Stomach smooth muscle (tissue), 2 donors: ENCODE data around the gene APOD.
"Not testable (repeated sequence)": the region's sequence is repeated elsewhere in the genome, so short reads cannot be mapped to it uniquely, and the experiment has no call there.

Experiments
- H3K27ac ChIP-seq: one replicate; pipeline ENCODE4 v1.7.0; 2013; ENCODE audit warnings: mild to moderate bottlenecking, low read length, inconsistent platforms
- H3K27me3 ChIP-seq, 2 donors: one replicate each; pipeline ENCODE4 v1.7.0; 2013; ENCODE audit warnings: low read length in 2 of 2; ENCODE audit not compliant: insufficient read depth in 2 of 2, control insufficient read depth in 1 of 2
- H3K36me3 ChIP-seq, 2 donors: one replicate each; pipeline ENCODE4 v1.7.0; 2013; ENCODE audit warnings: low read length in 2 of 2; ENCODE audit not compliant: control insufficient read depth in 2 of 2, insufficient read depth in 2 of 2
- H3K4me1 ChIP-seq: one replicate; pipeline ENCODE4 v1.7.0; 2013; ENCODE audit warnings: low read length; ENCODE audit not compliant: control insufficient read depth, insufficient read depth
- H3K4me3 ChIP-seq, 2 donors: one replicate each; pipeline ENCODE4 v1.7.0; 2013; ENCODE audit warnings: low read length in 2 of 2
- H3K9ac ChIP-seq, 2 donors: one replicate each; pipeline ENCODE4 v1.7.0; 2013; ENCODE audit warnings: low read length in 2 of 2, mild to moderate bottlenecking in 1 of 2
- H3K9me3 ChIP-seq, 2 donors: one replicate each; pipeline ENCODE4 v1.7.0; 2013; ENCODE audit warnings: low read length in 2 of 2; ENCODE audit not compliant: control insufficient read depth in 2 of 2
- donor health status: healthy.
- donor health status: Pancreatic carcinoma.

The APOD gene

GRCh38 chr3:195616681-195617080 lies 32.9 kb upstream of the APOD start:
- no peaks in the 10 kb centered on the region for H3K4me1 ChIP-seq
- no peak overlapping the region for H3K4me3 ChIP-seq
- H3K27me3 ChIP-seq, result no peaks in the 10 kb centered on the region
- no peak overlapping the region for H3K9ac ChIP-seq
- no peaks in the 10 kb centered on the region for H3K9me3 ChIP-seq
- H3K27ac ChIP-seq, result no peak overlapping the region
- no peaks in the 10 kb centered on the region for H3K36me3 ChIP-seq

GRCh38 chr3:195615952-195616537 lies 32.3 kb upstream of the APOD start:
- H3K9ac ChIP-seq, H3K4me3 ChIP-seq, H3K36me3 ChIP-seq, H3K27ac ChIP-seq, H3K9me3 ChIP-seq, H3K4me1 ChIP-seq, H3K27me3 ChIP-seq: not testable (repeated sequence)

GRCh38 chr3:195614672-195615504 lies 31.1 kb upstream of the APOD start:
- not testable (repeated sequence) for H3K9ac ChIP-seq, H3K9me3 ChIP-seq, H3K36me3 ChIP-seq, H3K4me1 ChIP-seq, H3K4me3 ChIP-seq, H3K27me3 ChIP-seq, H3K27ac ChIP-seq

GRCh38 chr3:195613468-195614069 lies 29.8 kb upstream of the APOD start:
- H3K27ac ChIP-seq, result no peak overlapping the region
- no peaks in the 10 kb centered on the region for H3K27me3 ChIP-seq
- no peaks in the 10 kb centered on the region for H3K4me1 ChIP-seq
- H3K9me3 ChIP-seq, result no peaks in the 10 kb centered on the region
- no peak overlapping the region for H3K4me3 ChIP-seq
- H3K36me3 ChIP-seq, result no peaks in the 10 kb centered on the region
- H3K9ac ChIP-seq, result no peak overlapping the region

- H3K4me1 ChIP-seq, result no peaks in the 10 kb centered on the region
- no peak overlapping the region for H3K4me3 ChIP-seq
- H3K9ac ChIP-seq, result no peak overlapping the region
- no peaks in the 10 kb centered on the region for H3K9me3 ChIP-seq
- no peaks in the 10 kb centered on the region for H3K27me3 ChIP-seq
- H3K27ac ChIP-seq, result no peak overlapping the region
- H3K36me3 ChIP-seq, result no peaks in the 10 kb centered on the region
Observed at GRCh38 chr3:195612075-195612800, 28.5 kb upstream of the APOD start.

GRCh38 chr3:195609229-195609628 lies 25.5 kb upstream of the APOD start:
- Histone ChIP-seq H3K27ac (no peak overlapping the region), H3K4me1 (no peaks in the 10 kb centered on the region), H3K36me3 (no peaks in the 10 kb centered on the region), H3K27me3 (no peaks in the 10 kb centered on the region), H3K9ac (no peak overlapping the region), H3K9me3 (no peaks in the 10 kb centered on the region), H3K4me3 (no peak overlapping the region)

GRCh38 chr3:195601785-195602184 lies 18.0 kb upstream of the APOD start:
- H3K27ac ChIP-seq, H3K4me3 ChIP-seq, H3K9me3 ChIP-seq, H3K9ac ChIP-seq, H3K4me1 ChIP-seq, H3K27me3 ChIP-seq, H3K36me3 ChIP-seq: not testable (repeated sequence)

GRCh38 chr3:195601382-195601781 lies 17.6 kb upstream of the APOD start:
- no peak overlapping the region for H3K9ac ChIP-seq
- H3K9me3 ChIP-seq, result no peaks in the 10 kb centered on the region
- no peaks in the 10 kb centered on the region for H3K4me1 ChIP-seq
- no peaks in the 10 kb centered on the region for H3K36me3 ChIP-seq
- H3K27me3 ChIP-seq, result no peaks in the 10 kb centered on the region
- no peak overlapping the region for H3K4me3 ChIP-seq
- no peak overlapping the region for H3K27ac ChIP-seq

- not testable (repeated sequence) for H3K27ac ChIP-seq, H3K9ac ChIP-seq, H3K4me1 ChIP-seq, H3K9me3 ChIP-seq, H3K36me3 ChIP-seq, H3K27me3 ChIP-seq, H3K4me3 ChIP-seq
Observed at GRCh38 chr3:195599926-195600325, 16.2 kb upstream of the APOD start.

GRCh38 chr3:195599516-195599915 lies 15.8 kb upstream of the APOD start:
- not testable (repeated sequence) for H3K27me3 ChIP-seq, H3K9me3 ChIP-seq, H3K9ac ChIP-seq, H3K4me1 ChIP-seq, H3K4me3 ChIP-seq, H3K36me3 ChIP-seq, H3K27ac ChIP-seq
